NCI-H2227 (cell line): ENCODE measurements around the gene WNT9B.

ENCODE experiments used
- DNase-seq: peaks from one replicate; lab custom pipeline; 2025; ENCODE audit not compliant: unreplicated experiment; lab: John Stamatoyannopoulos, UW

Gene WNT9B, protein sequence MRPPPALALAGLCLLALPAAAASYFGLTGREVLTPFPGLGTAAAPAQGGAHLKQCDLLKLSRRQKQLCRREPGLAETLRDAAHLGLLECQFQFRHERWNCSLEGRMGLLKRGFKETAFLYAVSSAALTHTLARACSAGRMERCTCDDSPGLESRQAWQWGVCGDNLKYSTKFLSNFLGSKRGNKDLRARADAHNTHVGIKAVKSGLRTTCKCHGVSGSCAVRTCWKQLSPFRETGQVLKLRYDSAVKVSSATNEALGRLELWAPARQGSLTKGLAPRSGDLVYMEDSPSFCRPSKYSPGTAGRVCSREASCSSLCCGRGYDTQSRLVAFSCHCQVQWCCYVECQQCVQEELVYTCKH

DNA sequence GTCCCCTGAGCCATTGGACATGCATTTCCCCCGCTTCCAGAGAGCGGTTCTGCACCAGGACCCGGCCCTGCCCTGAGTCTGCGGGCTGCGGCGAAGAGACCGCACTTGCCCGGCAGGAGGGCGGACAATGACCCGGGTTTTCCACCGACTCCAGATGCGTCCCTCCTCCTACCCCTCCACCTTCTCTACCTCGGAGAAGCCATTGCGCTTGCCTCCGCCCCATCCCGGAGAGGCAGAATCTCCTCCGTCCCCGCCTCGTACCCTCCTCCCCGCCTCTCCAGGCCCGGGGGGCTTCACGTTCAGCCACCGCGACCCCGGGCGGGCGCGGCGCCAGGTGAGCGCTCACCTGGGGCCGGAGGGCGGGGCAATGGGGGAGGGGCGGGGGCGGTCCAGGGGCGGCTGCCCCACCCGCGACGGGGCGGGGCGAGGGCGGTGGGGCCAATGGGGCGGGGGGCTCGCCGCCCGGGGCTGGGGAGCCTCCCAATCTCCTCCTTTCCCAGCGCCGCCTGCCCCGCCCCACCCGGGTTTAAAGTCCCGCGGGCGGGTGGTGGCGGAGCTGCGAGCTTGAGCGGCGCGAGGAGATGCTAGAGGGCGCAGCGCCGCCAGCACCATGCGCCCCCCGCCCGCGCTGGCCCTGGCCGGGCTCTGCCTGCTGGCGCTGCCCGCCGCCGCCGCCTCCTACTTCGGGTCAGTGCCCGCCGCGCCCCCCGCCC, at the start of gene WNT9B:
TSS of gene WNT9B (plus strand) at position 555 of the 713 bp plus-strand sequence. CDS start at position 611, 56 bp downstream.
- DNase-seq, result peak; percentile 92

DNA sequence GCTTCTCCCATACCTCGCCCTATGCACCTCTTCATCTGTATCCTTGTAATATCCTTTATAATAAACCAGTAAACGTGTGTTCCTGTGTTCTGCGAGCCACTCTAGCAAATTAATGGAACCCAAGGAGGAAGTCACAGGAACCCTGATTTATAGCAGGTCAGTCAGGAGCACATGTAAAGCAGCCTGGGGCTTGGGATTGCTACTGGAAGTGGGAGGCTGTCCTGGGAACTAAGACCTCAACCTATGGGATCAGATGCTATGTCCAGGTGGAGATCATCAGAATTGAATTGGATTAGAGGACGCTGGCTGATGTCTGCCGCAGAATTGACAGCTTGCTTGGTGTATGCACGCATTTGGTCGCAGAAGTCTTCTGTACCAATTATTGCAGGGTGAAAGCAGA, 48.6 kb upstream of the WNT9B start:
- no peak for DNase-seq

- DNase-seq, result no peak
Observed at GRCh38 chr17:46803544-46803943, 47.8 kb upstream of the WNT9B start.

DNA sequence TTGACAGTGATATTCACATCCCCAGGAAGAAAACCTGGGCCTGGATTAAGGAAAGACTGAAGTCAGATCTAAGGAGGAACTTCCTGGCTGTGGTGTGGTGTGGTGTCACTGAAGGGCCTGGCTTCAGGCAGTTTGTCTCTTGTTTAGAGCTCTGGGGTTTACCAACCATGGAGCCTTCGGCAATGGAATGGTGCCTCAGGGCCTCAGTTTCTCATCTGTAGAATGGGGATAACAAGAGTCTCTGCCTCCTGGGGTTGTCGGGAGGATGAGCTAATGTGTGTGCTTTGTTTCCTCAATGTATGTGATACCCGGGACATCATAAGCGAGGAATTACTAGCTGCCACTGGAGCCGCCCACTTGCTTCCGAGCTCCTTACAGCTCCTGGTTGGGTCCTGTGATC, 45.6 kb upstream of the WNT9B start:
- no peak for DNase-seq

GRCh38 chr17:46809110-46809571, 42.2 kb upstream of the WNT9B start:
- DNase-seq, result no peak

DNA sequence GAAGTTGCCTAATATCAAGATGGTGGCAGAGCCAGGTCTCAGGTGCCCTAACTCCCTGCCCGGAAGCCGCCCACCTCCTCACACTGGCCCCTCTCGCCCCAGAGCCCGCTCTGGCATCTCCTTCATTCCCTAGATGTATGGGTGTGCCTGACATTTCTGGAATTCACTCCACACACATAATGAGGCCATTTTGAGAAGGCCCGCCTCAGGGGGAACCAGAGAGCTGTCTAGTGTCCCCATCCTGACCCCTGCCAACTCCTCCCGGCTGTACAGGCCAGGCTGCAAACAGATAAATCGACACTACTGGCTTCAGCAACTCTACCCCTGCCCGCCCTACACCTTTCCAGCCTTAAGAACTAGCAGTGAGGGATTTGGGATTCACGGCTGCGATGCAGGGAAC, 40.5 kb upstream of the WNT9B start:
- no peak for DNase-seq

GRCh38 chr17:46811978-46812583, 39.3 kb upstream of the WNT9B start:
- peak; percentile 31 for DNase-seq

GRCh38 chr17:46812624-46813318, 38.6 kb upstream of the WNT9B start:
- no peak for DNase-seq

DNA sequence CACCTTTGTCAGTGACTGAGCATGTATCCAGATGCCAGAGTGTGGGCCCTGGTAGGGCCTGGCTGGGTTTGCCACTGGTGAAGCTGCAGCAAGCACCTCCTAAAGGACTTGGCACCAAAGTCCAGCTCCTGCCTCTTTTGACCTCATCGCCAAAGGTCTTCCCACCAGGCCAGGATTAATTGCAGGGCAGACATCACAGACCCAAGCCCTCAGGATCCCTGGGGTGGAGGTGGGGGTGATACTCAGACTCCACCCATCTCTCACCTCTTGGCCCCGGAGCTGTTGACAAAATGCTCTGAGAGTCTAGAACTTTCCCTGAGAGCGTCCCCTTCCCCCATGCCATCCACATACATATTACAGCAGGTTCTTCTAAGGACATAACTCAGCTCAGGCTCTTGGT, 37.5 kb upstream of the WNT9B start:
- no peak for DNase-seq

GRCh38 chr17:46814446-46814845, 36.9 kb upstream of the WNT9B start:
- DNase-seq, result no peak

DNA sequence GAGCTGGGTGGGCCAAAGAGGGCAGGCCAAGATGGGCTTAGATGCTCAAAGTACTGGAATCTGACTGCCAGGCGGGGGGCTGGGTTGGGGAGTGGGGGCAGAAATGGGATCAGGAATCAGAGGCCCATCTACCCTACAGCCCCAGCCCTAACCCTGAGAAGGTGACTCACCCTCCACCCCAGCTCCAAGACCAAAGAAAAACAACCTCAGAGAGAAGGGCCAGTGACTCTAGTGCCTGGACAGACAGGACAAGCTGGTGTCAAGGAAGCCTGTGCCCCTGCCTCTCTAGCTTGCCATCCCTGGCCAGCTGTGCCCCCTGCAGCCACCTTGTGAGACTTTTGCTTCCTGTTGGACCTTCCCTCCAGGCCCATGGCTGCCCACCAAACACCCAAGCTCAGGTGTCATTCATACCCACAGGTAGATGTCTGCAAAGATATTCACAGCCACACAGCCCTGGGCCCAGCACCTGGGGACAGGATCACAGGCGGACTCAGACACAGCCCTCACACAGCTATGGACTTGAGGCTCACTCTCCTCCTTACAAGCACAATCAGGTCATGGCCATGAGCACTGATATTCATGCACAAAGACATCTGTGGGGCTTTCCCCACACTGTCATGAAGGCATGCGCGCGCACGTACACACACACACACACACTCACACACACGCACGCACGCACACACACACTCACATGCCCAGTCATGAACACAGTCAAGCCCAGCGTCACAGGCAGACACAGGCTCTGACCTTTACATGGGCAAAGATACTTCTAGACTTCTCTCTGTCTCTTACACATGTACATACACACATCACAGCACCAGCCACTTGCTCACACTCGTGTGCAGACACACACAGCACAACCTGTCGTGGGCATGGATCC, 35.7 kb upstream of the WNT9B start:
- DNase-seq, result no peak

- no peak for DNase-seq
Observed at GRCh38 chr17:46817151-46817900, 34.1 kb upstream of the WNT9B start.

GRCh38 chr17:46817901-46818209, 33.5 kb upstream of the WNT9B start:
- no peak for DNase-seq

DNA sequence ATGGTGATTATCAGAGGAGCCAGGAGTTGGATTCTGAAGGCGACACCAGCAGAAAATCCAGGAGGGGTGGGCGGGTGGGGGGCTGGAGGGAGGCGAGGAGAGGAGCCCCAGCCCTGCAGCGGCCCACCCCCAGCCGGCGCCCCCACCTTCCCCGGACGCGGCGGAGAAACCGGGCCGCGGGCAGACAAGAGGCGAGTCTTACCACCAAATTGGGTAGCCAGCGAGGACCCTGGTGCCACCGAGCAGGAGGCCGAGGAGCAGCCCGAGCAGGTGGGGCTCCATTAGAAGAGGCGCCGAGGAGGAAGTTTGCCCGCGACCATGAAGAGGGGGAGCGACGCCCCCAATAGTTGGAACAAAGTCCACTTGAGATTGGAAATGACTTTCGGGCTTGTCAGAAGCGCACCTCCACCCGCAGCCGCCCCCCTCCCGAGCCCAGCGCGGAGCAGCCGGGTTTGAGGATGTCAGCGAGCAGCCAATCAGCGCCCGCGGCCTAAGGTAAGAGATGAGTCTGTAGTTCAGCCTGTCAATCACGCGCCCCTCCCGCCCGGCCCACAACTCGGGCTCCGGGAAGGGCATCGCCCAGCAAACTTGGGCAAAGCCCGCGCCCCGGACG, 33.0 kb upstream of the WNT9B start, which contains the start of gene WNT3:
TSS of gene WNT3 (minus strand) at position 377 of the 613 bp plus-strand sequence. CDS start at position 282, 95 bp downstream.
- peak; percentile 59 for DNase-seq

- no peak for DNase-seq
Observed at GRCh38 chr17:46818929-46819859, 32.2 kb upstream of the WNT9B start.

- DNase-seq, result no peak
Observed at GRCh38 chr17:46819906-46820351, 31.5 kb upstream of the WNT9B start.

GRCh38 chr17:46820592-46821450, 30.6 kb upstream of the WNT9B start:
- DNase-seq, result no peak
